ENCODE data around the gene HPSE2.

DNA sequence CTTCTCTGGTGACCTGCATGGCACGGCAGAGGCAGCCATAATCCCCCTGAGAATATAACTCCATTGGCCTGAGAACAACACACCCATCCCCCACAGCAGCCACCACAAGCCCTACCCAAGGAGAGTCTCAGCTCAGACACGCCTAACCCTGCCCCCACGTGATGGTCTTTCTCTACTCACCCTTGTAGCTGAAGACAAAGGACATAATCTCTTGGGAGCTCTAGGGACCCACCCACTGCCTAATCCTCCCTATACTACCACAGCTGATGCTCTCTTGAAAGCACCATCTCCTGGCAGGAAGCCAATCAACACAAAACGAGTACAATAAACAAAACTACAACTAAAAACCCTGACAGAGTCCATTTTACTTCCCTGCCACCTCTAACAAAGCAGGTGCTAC is 30.7 kb upstream of the HPSE2 start:
- TF ChIP-seq CTCF (IDR thresholded peaks at IDR 0.05; ENCODE audit: low read depth, low read length) (no peak), MAX (IDR thresholded peaks at IDR 0.05; ENCODE audit: low read depth, low read length) (no peak)
